GM12801 (cell line): ENCODE data around the gene S100A2.

ENCODE experiments used
- TF ChIP-seq, protein P1 (sequence below): IDR thresholded peaks from one replicate; pipeline ENCODE4 v1.5.1; 2011; ENCODE audit warnings: control low read depth; ENCODE audit not compliant: insufficient read length; ENCODE audit errors: extremely low read depth

The S100A2 gene

DNA sequence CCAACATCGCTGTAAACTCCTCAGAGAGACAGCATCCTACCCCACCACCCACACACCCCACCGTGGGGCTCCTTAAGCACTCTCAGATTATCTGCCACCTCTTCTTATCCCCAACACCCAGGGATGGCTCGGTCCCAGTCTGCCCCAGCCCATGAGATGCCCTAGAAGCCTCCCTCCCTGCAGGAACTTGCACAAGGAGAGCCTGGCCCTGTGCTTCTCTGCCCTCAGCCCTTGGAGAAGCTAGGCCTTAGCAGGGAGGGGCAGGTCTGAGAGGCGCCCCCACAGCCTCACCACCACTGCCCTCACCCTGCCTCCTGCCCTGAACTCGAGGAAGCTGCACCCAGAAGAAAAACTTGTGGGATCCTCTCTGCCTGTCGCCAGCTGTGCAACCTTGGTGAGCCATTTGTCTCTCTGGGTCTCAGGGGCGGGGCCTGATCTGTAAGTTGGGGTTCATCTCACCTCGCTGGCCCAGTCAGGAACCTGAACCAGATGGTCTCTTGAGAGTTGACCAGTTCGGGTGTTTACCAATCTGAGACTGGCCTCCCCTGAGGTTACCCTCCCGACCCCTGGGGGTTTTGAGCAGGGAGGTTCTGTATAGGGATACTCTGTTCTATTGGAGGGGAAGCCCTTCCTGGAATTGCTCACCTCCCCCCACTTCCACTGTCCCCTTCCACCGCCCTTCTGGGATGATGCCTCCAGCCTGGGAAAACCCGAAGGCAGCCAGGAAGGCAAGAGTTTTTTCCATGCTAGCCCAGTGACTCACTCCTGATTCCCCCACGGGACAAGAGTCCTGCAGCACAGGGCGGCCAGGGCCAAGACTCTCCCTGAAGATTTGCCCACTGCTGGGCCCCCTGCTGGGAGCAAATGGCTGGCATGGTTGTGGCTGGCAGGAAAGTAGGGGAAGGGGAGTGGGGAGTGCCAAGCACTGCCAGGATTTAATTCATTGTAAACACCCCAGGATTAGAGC, 16.6 kb downstream of the S100A2 start, which contains the start of gene S100A3:
Gene S100A3 (minus strand): TSS at position 537 of the 967 bp plus-strand sequence. CDS start 773 bp downstream, outside the sequence.
- TF ChIP-seq, protein P1, sequence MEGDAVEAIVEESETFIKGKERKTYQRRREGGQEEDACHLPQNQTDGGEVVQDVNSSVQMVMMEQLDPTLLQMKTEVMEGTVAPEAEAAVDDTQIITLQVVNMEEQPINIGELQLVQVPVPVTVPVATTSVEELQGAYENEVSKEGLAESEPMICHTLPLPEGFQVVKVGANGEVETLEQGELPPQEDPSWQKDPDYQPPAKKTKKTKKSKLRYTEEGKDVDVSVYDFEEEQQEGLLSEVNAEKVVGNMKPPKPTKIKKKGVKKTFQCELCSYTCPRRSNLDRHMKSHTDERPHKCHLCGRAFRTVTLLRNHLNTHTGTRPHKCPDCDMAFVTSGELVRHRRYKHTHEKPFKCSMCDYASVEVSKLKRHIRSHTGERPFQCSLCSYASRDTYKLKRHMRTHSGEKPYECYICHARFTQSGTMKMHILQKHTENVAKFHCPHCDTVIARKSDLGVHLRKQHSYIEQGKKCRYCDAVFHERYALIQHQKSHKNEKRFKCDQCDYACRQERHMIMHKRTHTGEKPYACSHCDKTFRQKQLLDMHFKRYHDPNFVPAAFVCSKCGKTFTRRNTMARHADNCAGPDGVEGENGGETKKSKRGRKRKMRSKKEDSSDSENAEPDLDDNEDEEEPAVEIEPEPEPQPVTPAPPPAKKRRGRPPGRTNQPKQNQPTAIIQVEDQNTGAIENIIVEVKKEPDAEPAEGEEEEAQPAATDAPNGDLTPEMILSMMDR: no peak

- TF ChIP-seq, protein P1: no peak
Measured at GRCh38 chr1:153547560-153548551, 17.8 kb downstream of the S100A2 start.

DNA sequence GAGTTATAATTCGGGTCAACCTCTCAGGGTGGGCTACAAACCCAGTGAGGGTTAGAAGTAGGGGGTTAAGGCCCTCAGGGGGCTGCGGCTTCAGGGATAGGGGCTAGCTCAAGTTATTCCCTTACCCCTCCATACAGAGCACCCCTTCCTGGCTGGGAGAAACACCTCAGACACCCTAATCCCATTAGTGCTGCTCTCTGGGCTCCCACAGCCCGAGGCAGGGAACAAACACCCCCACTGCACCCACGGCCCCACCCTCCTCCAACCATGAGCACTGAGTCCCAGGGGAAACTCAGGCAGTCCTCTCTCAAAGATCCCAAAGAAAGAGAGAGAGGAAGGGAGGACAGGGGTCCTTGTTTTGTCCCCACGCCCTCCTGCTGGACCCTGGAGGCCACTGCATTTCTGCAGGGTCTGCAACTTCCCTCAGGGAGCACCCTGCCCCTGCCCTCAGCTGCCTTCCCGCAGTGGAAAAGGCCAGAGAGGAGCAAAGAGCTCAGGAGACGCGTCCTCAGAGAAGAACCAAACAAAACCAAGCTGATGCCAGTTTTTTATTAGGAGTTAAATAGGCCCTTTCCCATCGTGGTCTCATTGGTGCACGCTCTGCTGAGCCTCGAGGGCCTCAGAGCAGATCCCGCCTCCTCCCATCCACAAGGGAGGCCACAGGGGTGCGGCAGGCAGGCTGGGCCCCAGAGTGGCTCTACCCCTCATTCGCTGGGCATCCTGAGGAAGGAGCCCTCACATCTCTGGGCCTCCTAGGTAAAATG, 18.7 kb downstream of the S100A2 start:
- TF ChIP-seq, protein P1: no peak

GRCh38 chr1:153546371-153546770, 19.3 kb downstream of the S100A2 start:
- TF ChIP-seq, protein P1: no peak

DNA sequence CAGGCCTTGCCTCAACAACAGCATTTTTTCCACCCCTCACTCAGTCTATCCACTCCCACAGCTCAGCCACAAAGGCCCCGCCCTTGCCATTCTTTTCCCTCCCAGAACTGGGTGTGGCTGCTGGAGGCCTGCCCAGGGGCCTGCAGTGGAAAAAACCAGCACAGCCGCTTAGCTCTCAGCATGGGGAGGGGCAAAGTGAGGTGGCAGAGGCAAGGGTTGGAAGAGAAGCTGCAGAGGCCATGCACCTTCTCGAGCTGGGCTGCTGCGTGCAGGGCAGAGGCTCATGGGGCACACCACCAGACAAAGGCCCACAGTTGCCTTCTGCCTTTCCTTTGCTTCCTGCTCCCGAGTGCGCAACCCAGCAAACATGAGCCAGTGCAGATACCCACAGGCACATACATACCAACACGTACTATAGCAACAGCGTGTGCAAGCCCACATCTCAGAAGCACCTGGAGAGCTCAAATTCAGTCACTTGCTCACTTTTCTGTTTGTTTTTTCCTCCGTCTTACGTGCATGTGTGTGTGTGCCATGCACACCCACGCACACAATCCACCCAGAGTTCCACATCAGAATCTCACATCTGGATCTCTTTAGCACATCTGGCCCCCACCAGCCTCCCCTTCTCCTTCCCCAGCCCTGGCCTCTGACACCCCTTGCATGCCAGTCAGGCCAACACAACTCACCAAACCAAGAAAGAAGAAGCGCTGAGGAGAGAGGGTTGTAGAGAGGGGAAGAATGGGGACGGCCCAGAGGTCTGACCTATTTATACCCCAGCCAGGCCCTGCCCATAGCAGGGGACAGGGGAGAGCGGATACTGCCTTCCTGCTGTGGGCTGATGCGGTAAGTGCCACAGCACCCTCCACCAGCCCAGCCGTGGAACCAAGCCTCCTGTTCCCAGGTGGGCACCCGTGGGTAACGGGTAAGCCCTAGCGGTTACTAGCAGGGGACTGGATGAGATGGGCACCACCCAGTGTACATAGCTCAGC, 20.3 kb downstream of the S100A2 start, which contains the start of gene S100A4:
Gene S100A4 (minus strand): TSS at position 740 of the 989 bp plus-strand sequence. CDS start 1,012 bp downstream, outside the sequence.
- TF ChIP-seq, protein P1: no peak

GRCh38 chr1:153544453-153545066, 21.1 kb downstream of the S100A2 start:
- TF ChIP-seq, protein P1: no peak
